ENCODE measurements around the gene POLR3B.
"Not testable (repeated sequence)": the region's sequence is repeated elsewhere in the genome, so short reads cannot be mapped to it uniquely, and the experiment has no call there.

The POLR3B gene

GRCh38 chr12:106461730-106462129, 104.2 kb downstream of the POLR3B start:
- no peak for DNase-seq (ENCODE audit: low read depth)

GRCh38 chr12:106465605-106466004, 108.1 kb downstream of the POLR3B start:
- not testable (repeated sequence) for DNase-seq (ENCODE audit: low read depth)

- DNase-seq (ENCODE audit: low read depth) = not testable (repeated sequence)
Measured at GRCh38 chr12:106475662-106476061, 118.1 kb downstream of the POLR3B start.

GRCh38 chr12:106477627-106478026, 120.1 kb downstream of the POLR3B start:
- not testable (repeated sequence) for DNase-seq (ENCODE audit: low read depth)

- DNase-seq (ENCODE audit: low read depth) = no peak
Measured at GRCh38 chr12:106480251-106480650, 122.7 kb downstream of the POLR3B start.

GRCh38 chr12:106481246-106481645, 123.7 kb downstream of the POLR3B start:
- no peak for DNase-seq (ENCODE audit: low read depth)

- no peak for DNase-seq (ENCODE audit: low read depth)
Measured at GRCh38 chr12:106487664-106488063, 130.1 kb downstream of the POLR3B start.

- no peak for DNase-seq (ENCODE audit: low read depth)
Measured at GRCh38 chr12:106488884-106489283, 131.3 kb downstream of the POLR3B start.

GRCh38 chr12:106490264-106490663, 132.7 kb downstream of the POLR3B start:
- DNase-seq (ENCODE audit: low read depth) = no peak

- no peak for DNase-seq (ENCODE audit: low read depth)
Measured at GRCh38 chr12:106492857-106493256, 135.3 kb downstream of the POLR3B start.

GRCh38 chr12:106493531-106493930, 136.0 kb downstream of the POLR3B start:
- DNase-seq (ENCODE audit: low read depth) = no peak

GRCh38 chr12:106495354-106495965, 137.9 kb downstream of the POLR3B start:
- DNase-seq (ENCODE audit: low read depth) = no peak

GRCh38 chr12:106498056-106498455, 140.5 kb downstream of the POLR3B start:
- no peak for DNase-seq (ENCODE audit: low read depth)

- DNase-seq (ENCODE audit: low read depth) = no peak
Measured at GRCh38 chr12:106499628-106500027, 142.1 kb downstream of the POLR3B start.

- DNase-seq (ENCODE audit: low read depth) = no peak
Measured at GRCh38 chr12:106506691-106507090, 149.1 kb downstream of the POLR3B start.

- DNase-seq (ENCODE audit: low read depth) = no peak
Measured at GRCh38 chr12:106508966-106509365, 151.4 kb downstream of the POLR3B start.

GRCh38 chr12:106511365-106511764, 153.8 kb downstream of the POLR3B start:
- no peak for DNase-seq (ENCODE audit: low read depth)

GRCh38 chr12:106517314-106517713, 159.8 kb downstream of the POLR3B start:
- DNase-seq (ENCODE audit: low read depth) = no peak

GRCh38 chr12:106519607-106520021, 162.1 kb downstream of the POLR3B start:
- DNase-seq (ENCODE audit: low read depth) = no peak

GRCh38 chr12:106521901-106522300, 164.4 kb downstream of the POLR3B start:
- DNase-seq (ENCODE audit: low read depth) = no peak

- no peak for DNase-seq (ENCODE audit: low read depth)
Measured at GRCh38 chr12:106522708-106523107, 165.2 kb downstream of the POLR3B start.

- peak; percentile 15 for DNase-seq (ENCODE audit: low read depth)
Measured at GRCh38 chr12:106527356-106527755, 169.8 kb downstream of the POLR3B start.

GRCh38 chr12:106541201-106541600, 183.7 kb downstream of the POLR3B start:
- DNase-seq (ENCODE audit: low read depth) = no peak

- no peak for DNase-seq (ENCODE audit: low read depth)
Measured at GRCh38 chr12:106551410-106551809, 193.9 kb downstream of the POLR3B start.

Measured in HS-27A (cell line).